NK-92 treated with Interleukin-12 subunit alpha and Interleukin-12 subunit beta, amount 100 ng/mL, for 24 hours (cell line): ENCODE results near the gene USP12.
"Not testable (repeated sequence)": the region's sequence is repeated elsewhere in the genome, so short reads cannot be mapped to it uniquely, and the experiment has no call there.

Source experiments
- DNase-seq: peaks from one replicate; lab custom pipeline; 2025; lab: John Stamatoyannopoulos, UW

USP12 gene

GRCh38 chr13:27076421-27076820, 95.2 kb downstream of the USP12 start:
- no peak for DNase-seq

- no peak for DNase-seq
Observed at GRCh38 chr13:27073186-27073585, 98.4 kb downstream of the USP12 start.

GRCh38 chr13:27066123-27066522, 105.5 kb downstream of the USP12 start:
- not testable (repeated sequence) for DNase-seq

- DNase-seq, result no peak
Observed at GRCh38 chr13:27065582-27065981, 106.0 kb downstream of the USP12 start.

GRCh38 chr13:27064252-27064995, 107.2 kb downstream of the USP12 start:
- DNase-seq, result no peak

GRCh38 chr13:27057817-27058216, 113.8 kb downstream of the USP12 start:
- DNase-seq, result no peak

- no peak for DNase-seq
Observed at GRCh38 chr13:27055526-27055925, 116.1 kb downstream of the USP12 start.

GRCh38 chr13:27054760-27055159, 116.9 kb downstream of the USP12 start:
- DNase-seq, result no peak

GRCh38 chr13:27053902-27054595, 117.6 kb downstream of the USP12 start:
- no peak for DNase-seq

GRCh38 chr13:27053210-27053884, 118.3 kb downstream of the USP12 start:
- DNase-seq, result no peak

GRCh38 chr13:27052551-27053208, 118.9 kb downstream of the USP12 start:
- DNase-seq, result no peak

- DNase-seq, result no peak
Observed at GRCh38 chr13:27047081-27047480, 124.5 kb downstream of the USP12 start.

GRCh38 chr13:27044837-27045570, 126.6 kb downstream of the USP12 start:
- no peak for DNase-seq

- DNase-seq, result no peak
Observed at GRCh38 chr13:27043013-27043412, 128.6 kb downstream of the USP12 start.

- no peak for DNase-seq
Observed at GRCh38 chr13:27041341-27041740, 130.3 kb downstream of the USP12 start.

GRCh38 chr13:27040826-27041108, 130.8 kb downstream of the USP12 start:
- no peak for DNase-seq

- no peak for DNase-seq
Observed at GRCh38 chr13:27039171-27039701, 132.4 kb downstream of the USP12 start.

GRCh38 chr13:27038323-27038722, 133.3 kb downstream of the USP12 start:
- DNase-seq, result no peak

GRCh38 chr13:27037571-27037970, 134.0 kb downstream of the USP12 start:
- DNase-seq, result no peak

- no peak for DNase-seq
Observed at GRCh38 chr13:27037171-27037570, 134.4 kb downstream of the USP12 start.

- DNase-seq, result no peak
Observed at GRCh38 chr13:27036236-27036981, 135.2 kb downstream of the USP12 start.
